ENCODE results near the gene PTRH1.
"Not testable (repeated sequence)": the region's sequence is repeated elsewhere in the genome, so short reads cannot be mapped to it uniquely, and the experiment has no call there.

Gene PTRH1, protein sequence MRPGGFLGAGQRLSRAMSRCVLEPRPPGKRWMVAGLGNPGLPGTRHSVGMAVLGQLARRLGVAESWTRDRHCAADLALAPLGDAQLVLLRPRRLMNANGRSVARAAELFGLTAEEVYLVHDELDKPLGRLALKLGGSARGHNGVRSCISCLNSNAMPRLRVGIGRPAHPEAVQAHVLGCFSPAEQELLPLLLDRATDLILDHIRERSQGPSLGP

DNA sequence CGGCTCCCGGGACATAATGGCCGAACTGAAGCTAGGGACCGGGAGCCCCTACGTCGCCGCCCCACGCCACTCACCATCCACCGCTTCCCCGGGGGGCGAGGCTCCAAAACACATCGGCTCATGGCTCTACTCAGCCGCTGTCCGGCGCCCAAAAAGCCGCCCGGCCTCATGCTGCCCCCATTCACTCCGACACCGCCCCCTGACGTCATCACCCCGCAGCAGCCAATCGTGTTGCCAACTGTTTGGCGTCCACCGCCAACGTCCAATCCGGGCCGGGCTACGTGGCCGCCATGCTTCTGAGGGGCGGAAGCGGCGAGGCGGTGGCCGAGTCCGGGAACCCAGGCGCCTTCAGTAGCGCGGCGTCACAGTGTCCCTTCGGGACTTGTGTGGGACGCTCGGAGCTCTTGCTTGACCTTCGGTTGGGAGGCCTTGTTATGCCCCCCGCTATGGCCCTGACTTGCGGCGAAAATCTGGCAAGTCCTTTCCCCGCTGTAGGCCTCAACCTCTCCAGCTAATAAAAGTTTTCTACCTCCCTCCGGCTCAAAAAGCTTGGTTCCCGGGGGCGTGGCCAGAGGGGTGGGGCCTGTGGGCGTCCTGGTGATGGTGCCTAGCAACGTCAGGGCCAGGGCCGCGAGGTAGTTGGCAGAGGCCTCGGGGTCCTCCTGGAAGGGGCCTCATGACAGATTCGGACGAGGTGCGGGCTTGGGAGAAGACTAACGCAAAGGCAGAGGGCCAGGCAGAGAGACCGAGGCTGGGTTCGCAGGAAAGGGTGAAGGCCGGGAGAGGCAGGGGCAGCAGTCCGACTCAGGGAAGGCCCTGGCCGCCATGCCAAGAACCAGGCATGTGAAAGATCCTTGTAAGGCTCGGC, at the start of gene PTRH1, which contains the start of gene TTC16:
PTRH1 (minus strand) TSS at position 194 of the 868 bp plus-strand sequence; CDS start at position 170, 24 bp downstream.
TTC16 (plus strand) TSS at position 610 of the 868 bp plus-strand sequence; CDS start at position 677, 67 bp downstream.
- DNase-seq: peak; percentile 92

- DNase-seq: peak; percentile 29
Measured at GRCh38 chr9:127763918-127764384, 48.5 kb upstream of the PTRH1 start.

GRCh38 chr9:127762111-127762676, 46.7 kb upstream of the PTRH1 start:
- peak; percentile 10 for DNase-seq

DNA sequence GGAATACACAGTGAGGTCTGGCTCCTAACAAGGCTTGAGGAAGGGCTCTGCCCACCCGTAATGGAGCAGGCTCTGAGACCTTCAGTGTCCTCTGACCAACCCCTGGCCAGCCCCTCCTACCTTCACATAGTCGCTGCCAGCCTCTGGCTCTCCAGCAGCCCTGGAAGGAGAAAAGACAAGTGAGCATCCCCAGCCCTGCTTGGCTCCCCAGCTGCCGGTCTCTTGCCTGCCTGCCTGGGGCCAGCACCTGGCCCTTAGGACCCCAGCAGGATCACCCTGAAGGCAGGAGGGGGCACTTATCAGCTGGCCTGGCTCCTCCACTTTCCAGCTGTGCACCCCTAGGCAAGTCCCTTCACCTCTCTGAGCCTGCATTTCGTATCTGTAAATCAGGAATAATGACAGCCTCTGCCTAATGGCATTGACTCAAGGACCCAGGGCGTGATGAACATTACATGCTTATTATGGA, 46.1 kb upstream of the PTRH1 start:
- no peak for DNase-seq

DNA sequence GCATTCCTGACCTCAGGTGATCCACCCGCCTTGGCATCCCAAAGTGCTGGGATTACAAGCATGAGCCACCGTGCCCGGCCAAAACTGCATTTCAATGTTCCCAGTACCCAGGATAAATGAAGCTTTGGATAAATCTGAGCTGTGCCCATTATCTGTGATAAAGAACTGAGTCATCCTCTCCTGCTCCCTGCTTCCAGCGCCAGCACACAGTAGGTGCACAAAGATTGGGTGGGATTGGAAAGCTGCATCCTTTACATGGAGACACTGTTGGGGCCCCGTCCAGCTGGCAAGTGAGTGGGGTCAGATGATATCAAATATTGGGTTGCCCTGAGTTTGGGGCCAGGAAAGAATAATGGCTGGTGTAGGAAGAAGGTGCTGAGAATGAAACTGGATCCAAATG, 45.6 kb upstream of the PTRH1 start:
- DNase-seq: no peak

DNA sequence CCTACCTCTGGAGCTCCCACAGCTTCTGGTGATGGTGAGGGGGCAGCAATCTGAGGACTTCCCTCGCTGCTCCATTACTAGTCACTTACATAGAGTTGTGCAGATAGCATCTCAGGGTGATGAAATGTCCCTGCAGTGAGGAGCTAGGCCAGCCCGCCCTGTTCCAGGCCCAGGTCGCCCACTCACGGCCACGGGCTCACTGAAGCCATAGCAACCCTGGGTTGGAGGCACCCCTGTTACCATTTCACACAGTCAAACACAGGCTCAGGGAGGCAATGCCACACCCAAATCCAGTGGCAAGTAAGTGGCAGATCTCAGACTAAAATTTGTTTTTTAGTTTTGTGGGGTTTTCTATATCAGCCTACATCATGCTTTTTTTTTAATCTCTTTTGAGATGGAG, 43.4 kb upstream of the PTRH1 start:
- DNase-seq: no peak

DNA sequence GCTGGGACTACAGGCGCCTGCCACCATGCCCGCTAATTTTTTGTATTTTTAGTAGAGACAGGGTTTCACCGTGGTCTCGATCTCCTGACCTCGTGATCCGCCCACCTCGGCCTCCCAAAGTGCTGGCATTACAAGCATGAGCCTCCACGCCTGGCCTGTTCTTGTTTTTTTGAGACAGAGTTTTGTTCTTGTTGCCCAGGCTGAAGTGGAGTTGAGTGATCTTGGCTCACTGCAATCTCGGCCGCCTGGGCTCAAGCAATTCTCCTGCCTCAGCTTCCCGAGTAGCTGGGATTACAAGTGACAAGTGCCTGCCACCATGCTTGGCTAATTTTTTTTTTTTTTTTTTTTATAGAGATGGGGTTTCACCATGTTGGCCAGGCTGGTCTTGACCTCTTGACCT, 41.3 kb upstream of the PTRH1 start:
- DNase-seq: not testable (repeated sequence)

GRCh38 chr9:127756233-127756632, 40.8 kb upstream of the PTRH1 start:
- DNase-seq: no peak

- no peak for DNase-seq
Measured at GRCh38 chr9:127755061-127756060, 39.9 kb upstream of the PTRH1 start.

GRCh38 chr9:127754099-127755060, 38.9 kb upstream of the PTRH1 start:
- no peak for DNase-seq

GRCh38 chr9:127753622-127754021, 38.2 kb upstream of the PTRH1 start:
- no peak for DNase-seq

- DNase-seq: no peak
Measured at GRCh38 chr9:127753148-127753547, 37.7 kb upstream of the PTRH1 start.

GRCh38 chr9:127751269-127752054, 36.0 kb upstream of the PTRH1 start:
- DNase-seq: no peak

- no peak for DNase-seq
Measured at GRCh38 chr9:127749090-127749787, 33.8 kb upstream of the PTRH1 start.

DNA sequence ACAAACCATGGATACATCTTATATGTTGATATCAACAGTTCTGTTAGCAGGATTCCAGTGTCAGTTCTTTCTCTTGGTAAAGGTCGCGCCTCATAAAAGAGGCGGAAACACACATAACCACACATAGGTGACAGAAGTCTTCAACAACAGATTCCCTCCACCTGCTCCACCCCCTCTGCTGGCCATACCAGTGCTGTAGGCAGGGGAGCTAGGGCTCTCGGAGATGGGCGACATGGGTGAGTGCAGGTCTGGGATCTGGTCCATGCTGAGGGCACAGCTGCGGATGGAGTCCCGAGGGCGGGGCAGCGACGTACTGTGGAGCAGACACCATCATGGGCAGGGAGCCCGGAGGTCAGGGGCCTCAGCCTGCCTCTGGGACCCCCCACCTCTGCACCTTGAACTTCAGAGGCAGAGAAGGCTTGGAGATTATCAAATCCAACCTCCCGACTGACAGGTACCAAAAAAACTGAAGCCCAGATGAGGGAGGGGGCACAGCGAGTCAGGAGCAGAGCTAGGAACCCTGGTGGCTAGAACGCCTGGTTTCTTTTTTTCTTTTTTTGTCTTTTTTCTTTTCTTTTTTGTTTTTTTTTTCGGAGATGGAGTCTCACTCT, 31.6 kb upstream of the PTRH1 start:
- no peak for DNase-seq

DNA sequence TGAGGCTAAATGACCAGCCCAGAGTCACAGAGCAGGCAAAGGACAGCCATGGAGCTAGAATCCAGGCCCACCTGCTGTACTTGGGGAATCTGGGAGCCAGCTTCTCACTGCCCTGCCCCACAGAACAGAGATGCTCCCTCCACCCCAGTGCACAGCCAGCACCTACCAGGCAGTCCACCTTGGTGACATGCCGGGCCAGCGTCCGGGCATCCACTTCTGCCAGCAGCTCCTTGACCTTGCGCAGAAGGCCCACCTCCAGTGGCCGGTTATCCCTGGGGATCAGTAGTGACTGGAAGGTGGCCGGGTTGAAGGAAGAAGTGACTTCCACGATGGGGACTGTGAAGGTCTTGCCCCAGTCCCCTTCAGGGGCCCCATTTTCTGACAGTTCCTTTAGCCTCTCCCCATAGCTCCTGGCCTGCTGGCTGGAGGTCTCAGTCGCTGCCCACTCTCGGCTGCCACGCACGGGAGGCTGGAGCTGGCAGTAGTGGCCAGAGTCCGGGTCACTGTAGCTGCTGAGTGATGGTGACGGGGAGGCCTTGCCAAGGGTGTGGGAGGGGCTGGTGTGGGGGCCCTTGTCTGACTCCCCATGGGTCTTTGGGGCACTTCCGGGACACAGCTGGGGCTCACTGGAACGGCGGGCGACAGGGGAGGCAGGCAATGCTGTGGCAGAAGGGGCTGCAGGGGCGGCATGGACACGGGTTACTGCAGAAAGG, 29.1 kb upstream of the PTRH1 start:
- DNase-seq: no peak

GRCh38 chr9:127742435-127743088, 27.1 kb upstream of the PTRH1 start:
- DNase-seq: no peak
